MM.1S (cell line): ENCODE measurements around the gene KANK2.
"Not testable (repeated sequence)": the region's sequence is repeated elsewhere in the genome, so short reads cannot be mapped to it uniquely, and the experiment has no call there.

Experiments
- DNase-seq: peaks from one replicate; pipeline ENCODE4 v3.0.0-alpha.2; 2015
- H2AFZ ChIP-seq: fragments of 300-600 bp; sonication (generic); 2 replicates; pipeline ENCODE4 v1.6.0; 2016; ENCODE audit warnings: antibody characterized with exemption, low read length
- H3F3A ChIP-seq: fragments of 300-600 bp; sonication (generic); 2 replicates; pipeline ENCODE4 v1.6.1; 2016; ENCODE audit warnings: mild to moderate bottlenecking, antibody characterized with exemption, low read length, moderate library complexity, mixed read lengths; ENCODE audit not compliant: insufficient read depth
- H3K27ac ChIP-seq: fragments of 300-600 bp; sonication (generic); 2 replicates; pipeline ENCODE4 v1.5.1; 2016; ENCODE audit warnings: mild to moderate bottlenecking, low read length
- H3K27me3 ChIP-seq: fragments of 300-600 bp; sonication (generic); replicated peaks from 2 replicates; pipeline ENCODE4 v1.6.0; 2016; ENCODE audit warnings: low read length; ENCODE audit not compliant: insufficient read depth
- H3K36me3 ChIP-seq: fragments of 300-600 bp; sonication (generic); replicated peaks from 2 replicates; pipeline ENCODE4 v1.6.1; 2016; ENCODE audit warnings: mild to moderate bottlenecking, low read length, mixed read lengths; ENCODE audit not compliant: insufficient read depth
- H3K4me1 ChIP-seq: fragments of 300-600 bp; sonication (generic); 2 replicates; pipeline ENCODE4 v1.6.1; 2016; ENCODE audit warnings: low read length, mixed read lengths
- H3K4me2 ChIP-seq: fragments of 300-600 bp; sonication (generic); 2 replicates; pipeline ENCODE4 v1.6.0; 2016; ENCODE audit warnings: low read depth, low read length
- H3K4me3 ChIP-seq: fragments of 300-600 bp; sonication (generic); 2 replicates; pipeline ENCODE4 v1.5.1; 2016; ENCODE audit warnings: low read length, mixed read lengths
- H3K79me2 ChIP-seq: fragments of 300-600 bp; sonication (generic); 2 replicates; pipeline ENCODE4 v1.6.1; 2016; ENCODE audit warnings: mixed run types, low read length, mixed read lengths
- H3K9ac ChIP-seq: fragments of 300-600 bp; sonication (generic); 2 replicates; pipeline ENCODE4 v1.6.1; 2016; ENCODE audit warnings: low read length, mixed read lengths
- H3K9me2 ChIP-seq: fragments of 300-600 bp; sonication (generic); replicated peaks from 2 replicates; pipeline ENCODE4 v1.6.1; 2016; ENCODE audit warnings: mild to moderate bottlenecking, low read length, mixed read lengths; ENCODE audit not compliant: insufficient read depth
- H3K9me3 ChIP-seq: fragments of 300-600 bp; sonication (generic); replicated peaks from 2 replicates; pipeline ENCODE4 v1.6.1; 2016; ENCODE audit warnings: mild to moderate bottlenecking, low read length, mixed read lengths; ENCODE audit not compliant: insufficient read depth
- H4K20me1 ChIP-seq: fragments of 300-600 bp; sonication (generic); 2 replicates; pipeline ENCODE4 v1.6.1; 2016; ENCODE audit warnings: mild to moderate bottlenecking, low read length, moderate library complexity, mixed read lengths; ENCODE audit not compliant: insufficient read depth
- CTCF ChIP-seq: fragments of 300-600 bp; sonication (generic); IDR thresholded peaks from 2 replicates; pipeline ENCODE4 v1.5.1; 2016; ENCODE audit warnings: antibody characterized with exemption, low read length, mixed read lengths
- EZH2 ChIP-seq: fragments of 300-600 bp; sonication (generic); optimal IDR thresholded peaks from 2 replicates; pipeline ENCODE3; 2017; ENCODE audit warnings: low read depth, mild to moderate bottlenecking, antibody characterized with exemption, low read length, mixed read lengths
- EZH2phosphoT487 ChIP-seq: fragments of 300-600 bp; sonication (generic); IDR thresholded peaks from 2 replicates; pipeline ENCODE4 v1.6.1; 2018; ENCODE audit warnings: antibody characterized with exemption, low read length

KANK2 gene

DNA sequence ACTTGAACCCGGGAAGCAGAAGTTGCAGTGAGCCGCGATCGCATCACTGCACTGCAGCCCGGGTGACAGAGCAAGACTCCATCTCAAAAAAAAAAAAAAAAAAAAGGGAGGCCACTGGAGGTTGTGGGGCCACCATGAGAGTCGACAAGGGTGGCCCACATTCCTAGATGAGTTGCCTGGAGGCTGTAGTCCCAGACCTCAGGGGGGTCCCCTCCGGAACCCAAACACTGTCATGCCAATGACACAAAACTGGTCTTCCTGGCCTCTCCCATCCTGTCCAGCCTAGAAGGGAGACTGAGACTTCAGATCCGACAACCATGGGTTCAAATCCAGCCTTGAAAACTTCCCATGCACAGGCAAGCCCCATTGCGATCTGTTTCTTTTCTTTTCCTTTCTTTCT lies 56.4 kb downstream of the KANK2 start:
- no peaks in the 10 kb centered on the region for H3K4me1 ChIP-seq

DNA sequence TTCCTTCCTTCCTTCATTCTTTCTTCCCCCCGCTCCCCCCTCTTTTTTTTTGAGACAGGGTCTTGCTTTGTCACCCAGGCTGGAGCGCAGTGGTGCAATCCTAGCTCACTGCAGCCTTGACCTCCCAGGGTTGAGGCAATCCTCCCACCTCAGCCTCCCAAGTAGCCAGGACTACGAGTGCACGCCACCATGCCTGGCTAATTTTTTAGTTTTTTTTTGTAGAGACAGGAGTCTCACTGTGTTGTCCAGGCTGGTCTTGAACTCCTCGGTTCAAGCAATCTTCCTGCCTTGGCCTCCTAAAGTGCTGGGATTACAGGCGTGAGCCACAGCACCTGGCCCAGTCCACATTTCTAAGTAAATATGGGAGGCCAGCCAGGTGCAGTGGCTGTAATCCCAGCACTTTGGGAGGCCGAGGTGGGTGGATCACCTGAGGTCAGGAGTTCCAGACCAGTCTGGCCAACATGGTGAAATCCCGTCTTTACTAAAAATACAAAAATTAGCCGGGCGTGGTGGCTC lies 57.3 kb downstream of the KANK2 start:
- not testable (repeated sequence) for H3K27me3 ChIP-seq, H3K79me2 ChIP-seq, H4K20me1 ChIP-seq, H3K4me2 ChIP-seq, H3K4me3 ChIP-seq, H3F3A ChIP-seq, H3K4me1 ChIP-seq, DNase-seq, H2AFZ ChIP-seq, H3K9ac ChIP-seq, H3K27ac ChIP-seq, H3K9me2 ChIP-seq, H3K9me3 ChIP-seq, H3K36me3 ChIP-seq

More for the DNA sequence above, 56.4 kb downstream of the KANK2 start:
- H3K4me3 ChIP-seq = no peak overlapping the region
- no peaks in the 10 kb centered on the region for H3K27me3 ChIP-seq
- H3K79me2 ChIP-seq = no peaks in the 10 kb centered on the region
- H3F3A ChIP-seq = 0 out of 2 replicates have a peak, but pooled peaks cover 5% of the 10 kb centered on the region
- no peak overlapping the region for H3K9ac ChIP-seq
- no peaks in the 10 kb centered on the region for H3K9me3 ChIP-seq
- no peaks in the 10 kb centered on the region for H3K9me2 ChIP-seq
- no peaks in the 10 kb centered on the region for H4K20me1 ChIP-seq
- no peak overlapping the region for H2AFZ ChIP-seq
- no peak overlapping the region for H3K27ac ChIP-seq
- H3K4me2 ChIP-seq = no peak overlapping the region
- H3K36me3 ChIP-seq = no peaks in the 10 kb centered on the region
- no peak for TF ChIP-seq CTCF
- no peak for TF ChIP-seq EZH2
- no peak for TF ChIP-seq EZH2phosphoT487
- no peak for DNase-seq

DNA sequence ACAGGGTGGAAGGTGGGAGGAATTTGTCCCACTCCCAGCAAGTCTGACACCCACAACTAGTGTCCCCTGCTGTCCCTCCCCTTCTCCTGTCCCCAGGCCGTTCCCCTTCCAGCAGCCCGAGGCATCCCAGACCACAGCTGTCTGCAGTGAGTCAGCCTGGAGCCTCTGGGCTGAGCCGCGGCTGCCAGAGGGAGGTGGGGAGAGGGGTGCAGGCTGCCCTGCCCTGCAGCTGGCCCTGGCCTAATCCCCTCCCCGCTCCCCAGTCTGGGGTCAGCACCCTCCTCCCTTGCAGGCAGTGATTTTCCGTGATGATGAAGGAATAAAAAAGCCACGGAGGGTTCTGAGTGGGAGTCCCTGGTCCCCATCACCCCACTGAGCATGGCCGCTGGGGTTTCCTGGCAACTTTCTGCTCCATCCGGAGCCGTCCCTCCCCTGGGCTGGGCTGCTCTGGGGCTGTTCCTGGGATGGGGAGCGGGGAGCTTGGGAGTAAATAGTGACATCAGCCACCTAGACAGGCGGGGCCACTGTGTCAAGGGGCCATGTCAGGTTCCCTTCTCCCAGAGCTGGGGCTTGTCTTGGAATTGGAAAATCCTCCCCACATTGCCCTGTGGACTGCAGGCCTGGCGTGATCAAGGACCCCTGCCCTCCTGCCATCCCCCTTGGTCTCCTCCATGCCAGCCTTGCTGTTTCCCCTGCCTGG lies 58.6 kb downstream of the KANK2 start:
- H3K27ac ChIP-seq = no peak overlapping the region
- H3K4me2 ChIP-seq = no peak overlapping the region
- no peaks in the 10 kb centered on the region for H3K4me1 ChIP-seq
- TF ChIP-seq CTCF = no peak
- no peak for TF ChIP-seq EZH2phosphoT487
- TF ChIP-seq EZH2 = no peak
- H3K9ac ChIP-seq = no peak overlapping the region
- no peaks in the 10 kb centered on the region for H3K9me3 ChIP-seq
- no peak overlapping the region for H3K4me3 ChIP-seq
- 0 out of 2 replicates have a peak, but pooled peaks cover 9% of the 10 kb centered on the region for H3F3A ChIP-seq
- no peak for DNase-seq
- no peak overlapping the region for H2AFZ ChIP-seq
- no peaks in the 10 kb centered on the region for H3K9me2 ChIP-seq
- H4K20me1 ChIP-seq = no peaks in the 10 kb centered on the region
- no peaks in the 10 kb centered on the region for H3K27me3 ChIP-seq
- H3K36me3 ChIP-seq = no peaks in the 10 kb centered on the region
- no peaks in the 10 kb centered on the region for H3K79me2 ChIP-seq
